ENCODE data around the gene DOK4.
"Not testable (repeated sequence)": the region's sequence is repeated elsewhere in the genome, so short reads cannot be mapped to it uniquely, and the experiment has no call there.

The DOK4 gene

DNA sequence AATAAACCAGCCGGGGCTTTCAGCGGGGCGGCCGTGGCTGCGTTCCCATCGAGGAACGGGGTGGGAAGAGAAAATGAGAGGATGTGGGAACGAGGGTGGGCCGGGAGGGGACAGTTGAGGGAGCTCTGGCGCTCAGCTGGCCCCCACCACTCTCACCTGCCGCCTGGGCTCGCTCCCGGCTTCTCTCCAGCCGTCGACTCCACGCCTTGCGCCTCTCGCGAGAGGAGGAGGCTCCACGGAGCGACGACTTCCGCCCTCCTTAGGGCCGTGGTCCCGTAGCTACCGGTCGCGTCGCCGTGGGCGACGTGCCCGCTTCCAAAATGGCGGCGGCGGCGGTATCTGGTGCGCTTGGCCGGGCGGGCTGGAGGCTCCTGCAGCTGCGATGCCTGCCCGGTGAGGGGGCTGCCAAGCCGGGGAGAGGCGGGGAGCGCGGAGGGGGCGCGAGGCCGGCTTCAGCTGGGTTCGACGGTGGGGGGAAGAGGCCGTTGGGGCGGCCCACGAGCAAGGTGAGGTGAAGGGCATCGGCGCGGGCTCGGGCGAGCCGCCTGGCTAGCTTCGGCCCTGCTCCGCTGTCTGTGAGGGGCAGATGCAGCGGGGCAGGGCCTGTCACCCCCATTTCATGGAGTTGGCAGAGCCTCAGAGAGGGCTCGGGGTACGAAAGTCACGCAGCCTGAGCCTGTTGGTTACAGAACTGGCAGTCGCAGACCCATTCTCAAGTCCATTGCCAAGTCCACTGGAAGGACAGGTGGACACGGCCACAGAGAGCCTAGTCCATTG, 38.9 kb downstream of the DOK4 start, which contains the start of the genes CIAPIN1 and COQ9:
Gene CIAPIN1 (minus strand): TSS at position 200 of the 777 bp plus-strand sequence. CDS start 6,457 bp downstream, outside the sequence.
Gene COQ9 (plus strand): TSS at position 294 of the 777 bp plus-strand sequence. CDS start 27 bp downstream, at position 321.
- DNase-seq (ENCODE audit: low read depth, low spot score) = peak; percentile 95

DNA sequence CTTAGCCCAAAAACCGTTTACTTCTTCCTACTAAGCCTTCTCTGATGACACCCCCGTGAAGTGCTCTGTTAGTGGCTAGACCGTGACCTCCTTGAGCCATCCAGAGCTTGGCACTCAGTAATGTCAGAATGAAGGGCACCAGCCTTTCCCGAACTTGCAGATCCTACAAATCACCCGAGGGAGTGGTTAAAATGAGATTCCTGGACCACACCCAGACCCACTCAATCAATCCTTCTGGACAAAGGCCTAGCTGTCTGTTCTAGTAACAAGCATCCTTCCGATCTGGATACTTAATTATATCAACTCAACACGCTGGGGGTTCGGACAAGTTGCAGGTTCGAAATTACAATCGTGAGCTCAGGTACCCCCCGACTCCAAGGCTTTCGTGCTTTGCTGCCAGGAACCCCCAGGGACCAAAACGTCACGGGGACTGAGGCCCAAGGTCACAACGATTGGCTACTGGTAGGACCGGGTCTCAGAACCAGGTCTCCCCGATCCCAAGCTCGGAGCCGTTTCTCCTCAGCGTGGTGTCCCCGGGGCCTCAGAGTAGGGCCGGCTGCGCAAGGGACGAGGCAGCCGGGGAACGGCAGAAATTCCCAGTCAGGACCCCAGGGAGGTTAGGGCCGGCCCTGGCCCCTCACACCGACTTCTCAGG, 39.6 kb downstream of the DOK4 start:
- DNase-seq (ENCODE audit: low read depth, low spot score) = peak; percentile 48

DNA sequence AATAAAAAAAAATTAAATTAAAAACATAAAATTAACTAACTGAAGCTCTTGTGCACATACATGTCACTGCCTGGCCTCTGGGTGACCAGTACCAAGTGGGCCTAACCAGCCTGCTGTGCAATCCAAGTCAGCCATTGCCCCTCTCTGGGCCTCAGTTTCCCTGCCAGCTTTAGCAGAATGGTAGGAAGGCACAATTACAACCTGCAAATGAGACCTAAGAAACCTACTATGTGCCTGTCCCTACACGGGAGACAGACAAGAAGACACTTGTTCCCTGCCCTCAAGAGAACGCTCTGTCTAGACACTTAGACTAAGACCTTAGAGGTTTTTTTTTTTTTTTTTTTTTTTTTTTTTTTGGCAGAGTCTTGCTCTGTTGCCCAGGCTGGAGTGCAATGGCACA, 40.8 kb downstream of the DOK4 start:
- DNase-seq (ENCODE audit: low read depth, low spot score) = no peak

DNA sequence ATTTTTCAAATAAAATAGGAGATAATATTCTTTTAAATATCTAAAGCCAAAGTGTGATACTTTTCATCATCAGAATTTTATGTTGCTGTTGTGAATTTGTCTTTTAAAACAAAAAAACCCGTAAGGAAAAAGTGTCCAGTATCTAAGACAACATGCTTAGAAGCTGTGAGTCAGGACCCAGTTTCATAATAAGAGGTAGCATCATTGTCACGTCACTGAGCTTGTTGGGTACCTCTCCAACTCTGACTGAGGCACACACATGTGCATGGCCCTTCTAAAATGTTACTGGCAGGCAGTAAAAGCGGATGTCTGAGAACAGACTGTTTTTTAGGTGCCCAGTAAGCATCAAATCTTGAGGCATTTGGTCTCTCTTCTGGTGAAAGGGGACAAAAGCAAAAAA, 41.6 kb downstream of the DOK4 start:
- DNase-seq (ENCODE audit: low read depth, low spot score) = no peak

DNA sequence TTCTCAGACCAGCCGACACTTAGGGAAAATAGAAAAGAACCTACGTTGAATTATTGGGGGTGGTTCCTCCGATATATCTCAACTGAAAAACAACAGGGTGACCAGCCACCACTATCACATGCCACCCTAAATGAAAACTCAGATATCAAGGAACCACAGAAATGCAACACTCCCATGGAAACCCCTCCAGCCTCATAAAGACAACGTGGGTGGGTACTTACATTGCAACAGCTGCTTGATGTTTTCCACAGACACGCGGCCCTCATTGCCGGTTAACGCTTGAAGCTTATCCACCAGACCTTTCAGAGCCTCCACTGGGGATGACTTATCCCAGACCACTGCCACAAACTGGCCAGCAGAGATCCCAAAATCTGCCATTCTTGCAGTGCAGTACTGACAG, 45.7 kb downstream of the DOK4 start:
- DNase-seq (ENCODE audit: low read depth, low spot score) = not testable (repeated sequence)

DNA sequence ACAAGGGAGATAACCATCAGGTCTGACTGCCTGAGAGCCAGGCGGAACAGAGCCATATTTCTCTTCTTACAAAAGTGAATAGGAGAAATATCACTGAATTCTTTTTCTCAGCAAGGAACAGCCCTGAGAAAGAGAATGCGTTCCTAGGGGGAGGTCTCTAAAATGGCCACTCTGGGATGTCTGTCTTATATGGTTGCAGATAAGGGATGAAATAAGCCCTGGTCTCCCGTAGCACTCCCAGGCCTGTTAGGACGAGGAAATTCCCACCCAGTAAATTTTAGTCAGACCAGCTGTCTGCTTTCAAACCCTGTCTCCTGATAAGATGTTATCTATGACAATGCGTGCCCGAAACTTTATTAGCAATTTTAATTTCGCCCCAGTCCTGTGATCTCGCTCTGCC, 46.3 kb downstream of the DOK4 start:
- DNase-seq (ENCODE audit: low read depth, low spot score) = not testable (repeated sequence)

DNA sequence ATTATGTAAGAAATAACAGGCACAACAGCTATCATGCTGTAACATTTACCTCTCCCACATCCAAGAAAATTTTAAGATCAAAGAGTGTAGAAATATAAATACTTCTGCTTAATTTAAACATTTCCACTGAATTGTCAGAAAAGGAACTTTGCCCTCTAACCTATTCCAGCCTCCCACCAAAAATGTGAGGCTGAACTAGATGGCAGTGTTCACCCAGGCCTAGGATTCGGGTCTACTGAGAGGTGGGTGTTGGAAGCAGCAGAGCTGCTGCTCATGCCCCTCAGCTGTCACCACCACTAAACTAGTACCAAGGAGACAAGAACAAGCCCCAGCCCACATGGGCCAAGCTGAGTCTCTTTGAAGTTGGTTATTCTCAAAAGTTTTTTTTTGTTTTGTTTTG, 50.5 kb downstream of the DOK4 start:
- no peak for DNase-seq (ENCODE audit: low read depth, low spot score)

DNA sequence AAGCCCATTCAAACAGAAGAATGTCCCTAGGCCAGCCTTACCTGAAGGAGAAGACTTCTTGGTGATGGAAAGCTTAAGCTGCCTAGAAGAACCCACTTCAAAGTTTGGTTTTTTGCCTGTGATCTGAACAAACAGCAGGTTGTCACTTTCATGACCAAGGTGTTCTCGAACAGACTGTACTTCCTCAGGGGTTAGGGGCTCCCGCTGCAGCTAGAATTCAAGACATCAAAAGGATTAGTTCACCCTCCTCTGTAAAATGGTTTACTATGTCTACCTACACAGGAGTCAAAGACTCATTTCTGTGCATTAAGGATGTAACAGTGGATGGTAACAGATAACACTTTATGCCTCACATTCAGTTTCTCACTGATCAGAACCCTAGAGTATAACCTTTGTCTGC, 52.3 kb downstream of the DOK4 start:
- no peak for DNase-seq (ENCODE audit: low read depth, low spot score)

DNA sequence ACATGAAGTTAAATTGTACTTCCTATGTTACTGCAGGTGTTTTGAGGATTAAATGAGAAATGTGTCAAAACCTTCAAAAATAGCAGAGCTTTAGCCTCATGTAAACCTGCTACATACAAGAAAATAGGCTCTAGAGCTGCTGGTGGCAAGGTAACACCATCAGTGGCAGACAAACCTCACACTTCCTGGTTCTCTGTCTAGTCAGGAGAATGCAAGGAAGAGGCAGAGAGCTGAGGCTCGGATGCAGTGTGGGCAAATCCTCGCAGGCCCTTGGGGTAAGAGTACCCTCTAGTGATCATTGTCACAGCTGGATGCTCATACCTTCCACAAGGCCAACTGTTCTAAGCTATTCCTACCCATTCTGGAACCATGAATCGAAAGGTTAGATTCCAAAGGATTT, 53.3 kb downstream of the DOK4 start:
- no peak for DNase-seq (ENCODE audit: low read depth, low spot score)

DNA sequence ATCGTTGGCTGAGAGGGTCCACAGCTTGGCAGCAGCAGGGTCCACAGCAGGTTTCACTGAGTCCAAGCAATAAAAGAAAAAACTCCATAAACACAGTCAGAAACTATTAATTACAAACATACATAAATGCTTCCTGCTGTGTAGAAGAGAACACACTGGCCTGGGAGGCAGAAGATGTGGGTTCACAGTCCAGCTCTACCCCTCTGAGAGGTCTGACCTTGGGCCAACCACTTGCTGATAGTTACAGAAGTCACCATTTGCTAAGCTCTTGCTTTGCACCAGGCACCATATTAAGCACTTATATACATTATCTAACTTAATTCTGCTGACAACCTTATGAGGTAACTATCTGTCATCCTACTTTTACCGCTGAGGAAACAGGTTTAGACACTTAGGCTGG, 53.8 kb downstream of the DOK4 start:
- DNase-seq (ENCODE audit: low read depth, low spot score) = no peak

DNA sequence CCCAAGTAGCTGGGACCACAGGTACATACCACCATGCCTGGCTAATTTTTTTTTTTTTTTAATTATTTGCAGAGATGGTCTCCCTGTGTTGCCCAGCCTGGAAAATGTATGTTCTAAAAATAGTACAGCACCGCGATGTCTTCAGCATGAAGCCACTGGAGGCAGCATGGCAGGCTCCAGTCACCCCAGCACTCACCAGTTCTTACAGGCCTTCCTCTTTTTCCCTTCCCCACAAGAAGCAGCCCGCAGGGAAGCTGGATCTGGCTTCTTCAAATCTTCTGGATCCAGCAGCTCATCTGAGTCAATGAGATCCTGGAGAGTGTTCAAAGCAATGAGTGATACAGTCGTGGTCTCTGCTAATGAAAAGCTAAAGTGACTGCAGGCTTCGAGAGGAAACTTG, 55.3 kb downstream of the DOK4 start:
- no peak for DNase-seq (ENCODE audit: low read depth, low spot score)

DNA sequence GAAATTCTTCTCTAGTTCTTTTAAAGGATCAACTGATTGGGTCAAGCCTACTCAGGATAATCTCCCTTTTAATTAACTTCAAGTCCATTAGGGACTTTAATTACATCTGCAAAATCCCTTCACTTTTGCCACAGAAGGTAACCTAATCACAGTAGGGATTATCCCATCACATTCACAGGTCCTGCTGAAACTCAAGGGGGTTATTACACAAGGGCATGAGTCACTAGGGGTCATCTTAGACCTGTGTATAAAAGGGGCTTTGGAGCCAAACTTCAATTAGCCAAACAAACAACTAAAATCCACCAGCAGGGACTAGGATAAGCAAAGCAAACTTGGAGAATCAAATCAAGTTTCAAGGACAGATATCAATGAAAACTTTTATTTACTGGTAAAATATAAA, 58.5 kb downstream of the DOK4 start:
- no peak for DNase-seq (ENCODE audit: low read depth, low spot score)

DNA sequence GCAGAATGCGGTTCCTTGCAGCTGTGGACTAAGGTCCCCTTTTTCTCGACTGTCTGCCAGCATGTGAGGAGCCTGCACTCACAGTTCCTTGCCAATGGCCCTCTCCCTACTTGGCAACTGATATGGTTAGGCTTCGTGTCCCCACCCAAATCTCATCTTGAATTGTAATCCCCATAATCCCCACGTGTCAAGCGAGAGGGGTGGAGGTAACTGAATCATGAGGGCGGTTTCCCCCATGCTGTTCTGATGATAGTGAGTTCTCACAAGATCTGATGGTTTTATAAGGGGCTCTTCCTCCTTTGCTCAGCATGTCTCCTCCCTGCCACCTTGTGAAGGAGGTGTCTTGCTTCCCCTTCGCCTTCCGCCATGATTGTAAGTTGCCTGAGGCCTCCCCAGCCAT, 59.0 kb downstream of the DOK4 start:
- DNase-seq (ENCODE audit: low read depth, low spot score) = no peak

DNA sequence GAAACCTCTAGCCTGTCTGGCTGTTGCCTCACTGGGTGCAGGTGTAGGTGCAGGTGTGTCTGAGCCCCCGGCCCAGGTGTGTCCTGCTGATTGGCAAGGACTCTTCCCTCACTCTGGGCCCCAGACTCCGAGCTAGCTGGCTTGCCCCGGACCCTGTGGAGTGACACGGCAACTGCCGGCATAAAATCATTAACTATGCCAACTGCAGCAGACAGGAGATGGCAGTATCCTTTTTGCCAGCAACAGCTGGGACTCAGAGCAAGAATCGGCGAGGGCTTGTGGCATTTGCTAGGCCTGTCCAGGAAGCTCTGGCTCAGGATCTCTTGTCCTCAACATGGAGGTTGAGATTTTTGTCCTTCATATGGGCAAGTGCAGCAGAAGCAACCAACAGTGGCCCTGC, 59.9 kb downstream of the DOK4 start:
- no peak for DNase-seq (ENCODE audit: low read depth, low spot score)

DNA sequence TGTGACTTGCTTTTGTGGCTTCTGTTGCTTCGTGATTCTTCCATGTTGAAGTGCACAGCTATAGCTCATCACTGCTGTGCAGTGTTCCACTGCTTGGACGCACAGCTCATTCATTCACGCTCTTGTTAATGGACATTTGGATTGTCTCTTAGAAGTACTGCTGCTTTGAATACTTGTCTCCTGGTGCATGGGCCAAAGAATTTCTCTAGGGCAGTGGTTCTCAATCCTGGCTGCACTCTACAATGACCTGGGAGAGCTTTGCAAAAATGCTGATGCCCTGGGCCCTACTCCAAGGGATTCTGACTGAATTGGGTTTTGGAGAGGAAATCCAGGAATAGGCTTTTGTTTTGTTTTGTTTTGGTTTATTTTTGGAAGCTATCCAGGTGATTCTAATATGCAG, 61.7 kb downstream of the DOK4 start:
- no peak for DNase-seq (ENCODE audit: low read depth, low spot score)

DNA sequence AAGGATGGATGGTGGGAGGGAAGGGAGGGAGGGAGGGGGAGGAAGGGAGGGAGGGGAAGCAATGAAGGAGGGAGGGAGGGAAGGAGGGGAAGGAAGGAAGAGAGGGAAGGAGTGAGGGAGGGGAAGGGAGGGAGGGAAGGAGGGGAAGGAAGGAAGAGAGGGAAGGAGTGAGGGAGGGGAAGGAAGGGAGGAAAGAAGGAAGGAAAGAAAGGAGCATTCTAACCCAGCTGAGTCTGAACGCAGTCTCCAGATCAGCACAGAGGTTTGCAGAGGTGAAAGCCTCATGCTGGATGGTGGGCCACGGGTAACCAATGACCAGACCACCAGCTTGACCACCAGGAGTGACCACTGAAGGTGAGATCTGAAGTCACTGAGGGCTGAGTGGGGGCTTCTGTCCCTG, 63.1 kb downstream of the DOK4 start:
- no peak for DNase-seq (ENCODE audit: low read depth, low spot score)

DNA sequence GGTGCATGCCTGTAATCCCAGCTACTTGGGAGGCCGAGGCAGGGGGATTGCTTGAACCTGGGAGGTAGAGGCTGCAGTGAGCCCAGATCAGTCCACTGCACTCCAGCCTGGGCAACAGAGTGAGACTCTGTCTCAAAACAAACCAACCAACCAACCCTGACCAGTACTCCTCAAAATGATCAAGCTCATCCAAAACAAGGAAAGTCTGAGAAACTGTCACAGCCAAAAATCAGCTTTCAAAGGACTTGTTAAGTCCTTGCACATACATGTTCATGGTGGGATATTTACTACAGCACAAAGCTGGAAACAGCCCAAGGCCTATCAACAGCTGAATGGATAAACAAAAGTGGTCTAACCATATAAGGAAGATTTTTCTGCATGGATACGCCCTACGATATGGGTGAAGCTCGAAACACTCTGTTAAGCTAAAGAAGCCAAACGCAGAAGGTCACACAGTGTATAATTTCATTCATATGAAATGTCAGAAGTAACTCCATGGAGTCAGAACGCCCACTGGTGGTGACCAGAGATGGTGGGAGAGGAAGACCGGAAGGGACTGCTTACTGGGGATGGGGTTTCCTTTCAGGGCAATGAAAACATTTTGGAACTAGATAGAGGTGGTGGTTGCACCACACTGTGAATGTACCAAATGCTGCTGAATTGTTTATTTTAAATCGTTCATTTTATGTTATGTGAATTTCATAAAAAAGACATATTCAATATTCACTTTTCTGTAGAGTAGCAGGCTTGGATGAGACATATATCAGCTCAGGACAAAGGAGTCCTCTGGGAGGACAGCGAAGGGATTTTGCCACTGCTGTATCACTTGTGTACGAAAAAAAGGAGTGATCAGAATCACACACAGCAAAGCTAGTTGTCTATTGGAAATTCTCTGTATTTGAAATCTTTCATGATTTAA, 64.0 kb downstream of the DOK4 start:
- DNase-seq (ENCODE audit: low read depth, low spot score) = peak; percentile 40
